ENCODE measurements around the gene IGFBP5.

IGFBP5 gene

DNA sequence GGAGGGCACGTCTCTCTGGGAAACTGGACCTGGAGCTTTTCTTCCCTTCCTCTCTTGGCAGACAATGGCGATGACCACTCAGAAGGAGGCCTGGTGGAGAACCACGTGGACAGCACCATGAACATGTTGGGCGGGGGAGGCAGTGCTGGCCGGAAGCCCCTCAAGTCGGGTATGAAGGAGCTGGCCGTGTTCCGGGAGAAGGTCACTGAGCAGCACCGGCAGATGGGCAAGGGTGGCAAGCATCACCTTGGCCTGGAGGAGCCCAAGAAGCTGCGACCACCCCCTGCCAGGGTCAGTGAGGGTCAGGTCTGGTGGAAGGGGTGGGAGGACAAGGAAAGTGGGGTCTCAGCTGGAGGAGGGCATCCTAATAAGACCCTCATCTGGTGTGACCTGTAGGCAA is 34.9 kb downstream of the IGFBP5 start:
- Histone ChIP-seq H3K36me3 (ENCODE audit: control insufficient read depth, low read length) (no peaks in the 10 kb centered on the region), H3K4me2 (ENCODE audit: low read length) (no peak overlapping the region), H4K20me1 (ENCODE audit: control insufficient read depth, insufficient read depth, low read depth, low read length) (no peaks in the 10 kb centered on the region), H3F3A (ENCODE audit: control insufficient read depth, insufficient read depth) (no peaks in the 10 kb centered on the region), H3K9me2 (replicated peaks; ENCODE audit: control insufficient read depth, low read length) (no peaks in the 10 kb centered on the region), H3K79me2 (ENCODE audit: control insufficient read depth, low read length) (no peaks in the 10 kb centered on the region), H3K4me1 (ENCODE audit: control insufficient read depth, low read length) (peaks cover 18% of the 10 kb centered on the region), H3K9me3 (ENCODE audit: control insufficient read depth, insufficient read depth, low read length) (no peaks in the 10 kb centered on the region), H3K27me3 (ENCODE audit: control insufficient read depth, low read length) (peaks cover 6% of the 10 kb centered on the region; the same call in 1 of the 2 replicates), H3K4me3 (ENCODE audit: low read length) (no peak overlapping the region), H3K27ac (ENCODE audit: low read depth, low read length) (no peak overlapping the region)
- TF ChIP-seq, protein P1, sequence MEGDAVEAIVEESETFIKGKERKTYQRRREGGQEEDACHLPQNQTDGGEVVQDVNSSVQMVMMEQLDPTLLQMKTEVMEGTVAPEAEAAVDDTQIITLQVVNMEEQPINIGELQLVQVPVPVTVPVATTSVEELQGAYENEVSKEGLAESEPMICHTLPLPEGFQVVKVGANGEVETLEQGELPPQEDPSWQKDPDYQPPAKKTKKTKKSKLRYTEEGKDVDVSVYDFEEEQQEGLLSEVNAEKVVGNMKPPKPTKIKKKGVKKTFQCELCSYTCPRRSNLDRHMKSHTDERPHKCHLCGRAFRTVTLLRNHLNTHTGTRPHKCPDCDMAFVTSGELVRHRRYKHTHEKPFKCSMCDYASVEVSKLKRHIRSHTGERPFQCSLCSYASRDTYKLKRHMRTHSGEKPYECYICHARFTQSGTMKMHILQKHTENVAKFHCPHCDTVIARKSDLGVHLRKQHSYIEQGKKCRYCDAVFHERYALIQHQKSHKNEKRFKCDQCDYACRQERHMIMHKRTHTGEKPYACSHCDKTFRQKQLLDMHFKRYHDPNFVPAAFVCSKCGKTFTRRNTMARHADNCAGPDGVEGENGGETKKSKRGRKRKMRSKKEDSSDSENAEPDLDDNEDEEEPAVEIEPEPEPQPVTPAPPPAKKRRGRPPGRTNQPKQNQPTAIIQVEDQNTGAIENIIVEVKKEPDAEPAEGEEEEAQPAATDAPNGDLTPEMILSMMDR (IDR thresholded peaks at IDR 0.05; ENCODE audit: low read depth, low read length, poor library complexity, severe bottlenecking) = no peak
- no peak for TF ChIP-seq EZH2phosphoT487 (IDR thresholded peaks at IDR 0.05; ENCODE audit: borderline replicate concordance, low read length)

DNA sequence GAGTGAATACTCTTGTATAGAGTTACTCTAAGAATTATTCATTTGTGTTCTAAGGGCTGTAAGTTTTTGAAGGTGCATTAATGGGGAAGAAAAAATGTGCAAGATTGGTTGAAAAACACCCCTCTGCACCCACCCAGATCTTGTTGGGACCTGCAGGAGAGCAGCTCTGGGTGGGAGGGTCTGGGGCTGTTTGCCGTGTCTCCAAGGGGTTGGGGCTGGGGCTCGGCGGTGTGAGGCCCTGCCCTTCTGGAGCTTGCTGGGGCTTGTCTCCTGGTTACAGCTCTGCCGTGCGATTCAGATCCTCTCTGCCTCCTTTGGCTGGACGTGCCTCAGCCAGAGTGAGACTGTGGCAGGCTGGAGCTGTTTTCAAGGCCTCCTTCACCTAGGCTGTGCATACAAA is 36.1 kb downstream of the IGFBP5 start:
- TF ChIP-seq, protein P1 (IDR thresholded peaks at IDR 0.05; ENCODE audit: low read depth, low read length, poor library complexity, severe bottlenecking) = no peak
- TF ChIP-seq EZH2phosphoT487 (IDR thresholded peaks at IDR 0.05; ENCODE audit: borderline replicate concordance, low read length) = no peak
- Histone ChIP-seq H3F3A (ENCODE audit: control insufficient read depth, insufficient read depth) (no peaks in the 10 kb centered on the region), H3K4me1 (ENCODE audit: control insufficient read depth, low read length) (peaks cover 10% of the 10 kb centered on the region), H3K27ac (ENCODE audit: low read depth, low read length) (no peak overlapping the region), H3K4me3 (ENCODE audit: low read length) (no peak overlapping the region), H3K9me3 (ENCODE audit: control insufficient read depth, insufficient read depth, low read length) (no peaks in the 10 kb centered on the region), H3K36me3 (ENCODE audit: control insufficient read depth, low read length) (no peaks in the 10 kb centered on the region), H4K20me1 (ENCODE audit: control insufficient read depth, insufficient read depth, low read depth, low read length) (no peaks in the 10 kb centered on the region), H3K4me2 (ENCODE audit: low read length) (no peak overlapping the region), H3K27me3 (ENCODE audit: control insufficient read depth, low read length) (peaks cover 6% of the 10 kb centered on the region; the same call in 1 of the 2 replicates), H3K9me2 (replicated peaks; ENCODE audit: control insufficient read depth, low read length) (no peaks in the 10 kb centered on the region), H3K79me2 (ENCODE audit: control insufficient read depth, low read length) (no peaks in the 10 kb centered on the region)

DNA sequence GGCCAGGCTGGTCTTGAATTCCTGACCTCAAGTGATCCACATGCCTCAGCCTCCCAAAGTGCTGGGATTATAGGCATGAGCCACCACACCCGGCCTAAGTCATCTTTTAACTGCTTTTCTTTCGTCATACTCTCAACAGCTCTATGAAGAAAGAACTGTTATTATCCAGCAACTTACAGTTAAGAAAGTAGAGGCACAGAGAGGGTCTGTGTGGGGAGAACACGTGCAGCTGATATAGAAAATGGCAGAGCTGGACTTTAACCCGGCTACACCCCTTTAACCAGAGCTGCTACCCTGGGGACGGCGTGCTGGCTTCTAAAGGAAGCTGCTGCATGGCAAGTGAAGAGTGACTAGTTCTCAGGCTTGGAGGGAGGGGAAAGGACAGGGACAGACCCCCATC is 36.6 kb downstream of the IGFBP5 start:
- Histone ChIP-seq H3K4me1 (ENCODE audit: control insufficient read depth, low read length) (peaks cover 4% of the 10 kb centered on the region), H3K9me2 (replicated peaks; ENCODE audit: control insufficient read depth, low read length) (no peaks in the 10 kb centered on the region), H3K36me3 (ENCODE audit: control insufficient read depth, low read length) (no peaks in the 10 kb centered on the region), H3K4me2 (ENCODE audit: low read length) (no peak overlapping the region), H3K9me3 (ENCODE audit: control insufficient read depth, insufficient read depth, low read length) (no peaks in the 10 kb centered on the region), H3K79me2 (ENCODE audit: control insufficient read depth, low read length) (no peaks in the 10 kb centered on the region), H3K27ac (ENCODE audit: low read depth, low read length) (no peak overlapping the region), H4K20me1 (ENCODE audit: control insufficient read depth, insufficient read depth, low read depth, low read length) (no peaks in the 10 kb centered on the region), H3K4me3 (ENCODE audit: low read length) (no peak overlapping the region), H3K27me3 (ENCODE audit: control insufficient read depth, low read length) (peaks cover 6% of the 10 kb centered on the region; the same call in 1 of the 2 replicates), H3F3A (ENCODE audit: control insufficient read depth, insufficient read depth) (no peaks in the 10 kb centered on the region)
- TF ChIP-seq, protein P1 (IDR thresholded peaks at IDR 0.05; ENCODE audit: low read depth, low read length, poor library complexity, severe bottlenecking) = no peak
- no peak for TF ChIP-seq EZH2phosphoT487 (IDR thresholded peaks at IDR 0.05; ENCODE audit: borderline replicate concordance, low read length)

Data from DOHH2 (cell line).